Subcutaneous abdominal adipose tissue (tissue), 5 donors: ENCODE results near the gene FBXO4.

Source experiments
- H3K27ac ChIP-seq: one replicate; pipeline ENCODE4 v1.7.0; 2013; ENCODE audit warnings: low read depth, mild to moderate bottlenecking, inconsistent platforms, low read length, moderate library complexity
- H3K27me3 ChIP-seq, 5 donors: one replicate each; pipeline ENCODE4 v1.7.0; 2013; ENCODE audit warnings: low read length in 5 of 5, inconsistent platforms in 1 of 5; ENCODE audit not compliant: control insufficient read depth in 5 of 5, insufficient read depth in 4 of 5
- H3K36me3 ChIP-seq, 5 donors: one replicate each; pipeline ENCODE4 v1.7.0; 2013; ENCODE audit warnings: low read length in 5 of 5; ENCODE audit not compliant: control insufficient read depth in 5 of 5, insufficient read depth in 5 of 5
- H3K4me1 ChIP-seq, 5 donors: one replicate each; pipeline ENCODE4 v1.7.0; 2013; ENCODE audit warnings: low read length in 5 of 5, mild to moderate bottlenecking in 3 of 5, moderate library complexity in 1 of 5; ENCODE audit not compliant: control insufficient read depth in 5 of 5, insufficient read depth in 5 of 5
- H3K4me3 ChIP-seq, 5 donors: one replicate each; pipeline ENCODE4 v1.7.0; 2013; ENCODE audit warnings: low read length in 5 of 5, low read depth in 1 of 5
- H3K9ac ChIP-seq, 5 donors: one replicate each; pipeline ENCODE4 v1.7.0; 2013; ENCODE audit warnings: low read length in 5 of 5, mild to moderate bottlenecking in 4 of 5, moderate library complexity in 3 of 5
- H3K9me3 ChIP-seq, 5 donors: one replicate each; pipeline ENCODE4 v1.7.0; 2013; ENCODE audit warnings: low read length in 5 of 5; ENCODE audit not compliant: control insufficient read depth in 5 of 5
- donor health status: healthy.
- donor health status: healthy.
- donor health status: healthy.
- donor health status: healthy.
- donor health status: healthy.

Gene FBXO4

GRCh38 chr5:41954286-41954685 lies 29.2 kb downstream of the FBXO4 start:
- H3K4me3 ChIP-seq = no peak overlapping the region
- H3K27ac ChIP-seq = no peak overlapping the region
- peaks cover 3 to 21% (median 5%) of the 10 kb centered on the region in 5 donors for H3K9me3 ChIP-seq
- H3K27me3 ChIP-seq = no peaks in the 10 kb centered on the region
- H3K9ac ChIP-seq = no peak overlapping the region
- H3K36me3 ChIP-seq = no peaks in the 10 kb centered on the region
- H3K4me1 ChIP-seq = no peaks in the 10 kb centered on the region

GRCh38 chr5:41955432-41956024 lies 30.4 kb downstream of the FBXO4 start:
- no peaks in the 10 kb centered on the region for H3K4me1 ChIP-seq
- H3K36me3 ChIP-seq = no peaks in the 10 kb centered on the region
- no peak overlapping the region for H3K27ac ChIP-seq
- no peak overlapping the region for H3K4me3 ChIP-seq
- no peaks in the 10 kb centered on the region for H3K27me3 ChIP-seq
- no peak overlapping the region for H3K9ac ChIP-seq
- peaks cover 3 to 28% (median 8%) of the 10 kb centered on the region in 5 donors for H3K9me3 ChIP-seq

GRCh38 chr5:41956943-41957342 lies 31.9 kb downstream of the FBXO4 start:
- H3K9ac ChIP-seq = no peak overlapping the region
- no peaks in the 10 kb centered on the region for H3K4me1 ChIP-seq
- no peak overlapping the region for H3K4me3 ChIP-seq
- no peaks in the 10 kb centered on the region for H3K27me3 ChIP-seq
- peaks cover 3 to 34% (median 20%) of the 10 kb centered on the region in 5 donors for H3K9me3 ChIP-seq
- no peaks in the 10 kb centered on the region for H3K36me3 ChIP-seq
- H3K27ac ChIP-seq = no peak overlapping the region

DNA sequence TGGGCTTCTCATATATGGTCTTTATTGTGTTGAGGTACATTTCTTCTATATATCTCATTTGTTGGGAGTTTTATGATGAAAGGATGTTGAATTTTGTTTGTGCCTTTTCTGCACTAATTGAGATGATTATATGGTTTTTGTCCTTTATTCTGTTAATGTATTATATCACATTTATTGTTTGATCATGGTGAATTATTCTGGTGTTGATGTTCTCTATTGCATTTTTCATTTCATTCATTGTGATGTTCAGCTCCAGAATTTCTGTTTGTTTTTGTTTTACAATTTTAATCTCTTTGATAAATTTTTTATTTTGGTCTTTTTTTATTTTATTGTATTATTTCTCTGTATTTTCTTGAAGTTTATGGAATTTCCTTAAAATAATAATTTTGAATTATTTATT lies 35.4 kb downstream of the FBXO4 start:
- peaks cover 3 to 34% (median 22%) of the 10 kb centered on the region in 5 donors for H3K9me3 ChIP-seq

GRCh38 chr5:41961736-41962135 lies 36.7 kb downstream of the FBXO4 start:
- no peak overlapping the region for H3K9ac ChIP-seq
- no peaks in the 10 kb centered on the region for H3K27me3 ChIP-seq
- H3K4me1 ChIP-seq = no peaks in the 10 kb centered on the region
- no peaks in the 10 kb centered on the region for H3K36me3 ChIP-seq
- H3K27ac ChIP-seq = no peak overlapping the region
- H3K9me3 ChIP-seq = peaks cover 3 to 33% (median 20%) of the 10 kb centered on the region in 5 donors
- no peak overlapping the region for H3K4me3 ChIP-seq

More for the DNA sequence above, 35.4 kb downstream of the FBXO4 start:
- no peaks in the 10 kb centered on the region for H3K27me3 ChIP-seq
- no peak overlapping the region for H3K27ac ChIP-seq
- no peaks in the 10 kb centered on the region for H3K4me1 ChIP-seq
- no peaks in the 10 kb centered on the region for H3K36me3 ChIP-seq
- H3K4me3 ChIP-seq = no peak overlapping the region
- no peak overlapping the region for H3K9ac ChIP-seq

DNA sequence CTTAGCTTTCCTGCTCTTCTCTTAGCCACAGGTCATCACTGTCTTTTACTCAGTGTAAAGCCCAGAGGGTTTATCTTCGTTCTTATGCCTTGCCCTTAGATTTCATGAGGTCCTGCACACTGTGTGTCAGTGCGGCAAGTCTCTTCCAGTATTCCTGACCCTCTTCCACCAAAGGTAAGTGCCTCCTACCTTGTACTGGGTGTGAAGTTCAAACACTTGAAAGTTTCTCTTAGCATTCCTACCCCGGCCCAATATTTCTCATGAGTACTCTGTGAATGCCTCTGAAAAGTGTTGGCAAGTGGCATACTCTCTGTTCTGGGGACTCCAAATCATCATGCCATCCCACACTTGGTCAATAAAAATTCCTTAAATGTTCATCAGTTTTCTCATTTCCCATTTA lies 37.4 kb downstream of the FBXO4 start:
- H3K27ac ChIP-seq = no peak overlapping the region
- no peaks in the 10 kb centered on the region for H3K4me1 ChIP-seq
- no peak overlapping the region for H3K9ac ChIP-seq
- no peak overlapping the region for H3K4me3 ChIP-seq
- H3K9me3 ChIP-seq = peaks cover 0 to 30% (median 17%) of the 10 kb centered on the region in 5 donors
- H3K27me3 ChIP-seq = no peaks in the 10 kb centered on the region
- H3K36me3 ChIP-seq = no peaks in the 10 kb centered on the region

GRCh38 chr5:41966401-41967105 lies 41.5 kb downstream of the FBXO4 start:
- Histone ChIP-seq H3K4me3 (no peak overlapping the region), H3K27me3 (no peaks in the 10 kb centered on the region), H3K4me1 (no peaks in the 10 kb centered on the region), H3K27ac (no peak overlapping the region), H3K9me3 (peaks cover 0 to 5% (median 5%) of the 10 kb centered on the region in 5 donors), H3K36me3 (no peaks in the 10 kb centered on the region), H3K9ac (no peak overlapping the region)

GRCh38 chr5:41967401-41967800 lies 42.3 kb downstream of the FBXO4 start:
- H3K27ac ChIP-seq = no peak overlapping the region
- no peaks in the 10 kb centered on the region for H3K36me3 ChIP-seq
- H3K9ac ChIP-seq = no peak overlapping the region
- no peak overlapping the region for H3K4me3 ChIP-seq
- peaks cover 0 to 7% (median under 1%) of the 10 kb centered on the region in 5 donors for H3K9me3 ChIP-seq
- no peaks in the 10 kb centered on the region for H3K27me3 ChIP-seq
- H3K4me1 ChIP-seq = no peaks in the 10 kb centered on the region

DNA sequence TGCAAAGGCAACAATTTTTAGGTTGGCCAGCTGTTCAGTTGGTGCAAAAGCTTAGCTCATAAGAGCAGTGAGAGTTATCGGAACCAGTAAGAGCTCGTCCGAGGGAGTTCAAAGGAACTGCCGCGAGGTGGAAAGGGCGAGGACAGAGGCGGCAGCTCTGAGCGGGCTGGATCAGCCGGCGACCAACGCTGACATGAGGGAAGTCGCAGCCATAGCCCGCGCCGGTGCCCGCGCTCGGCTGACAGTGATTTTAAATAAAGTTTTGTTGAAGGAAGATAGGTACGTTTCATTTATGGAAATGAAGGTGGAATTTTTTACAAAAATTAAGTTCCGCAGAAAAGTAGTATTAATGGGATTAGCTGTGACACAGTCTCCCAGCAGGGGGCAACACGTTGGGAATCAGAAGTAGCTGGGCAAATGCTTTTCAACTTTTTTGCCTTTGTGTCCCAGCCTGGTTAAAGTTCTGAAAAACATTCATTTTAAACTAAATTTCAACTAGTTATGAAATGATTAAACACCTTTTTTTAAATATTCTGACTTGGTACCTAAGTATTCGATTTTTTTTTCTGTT lies 43.2 kb downstream of the FBXO4 start:
- no peak overlapping the region for H3K4me3 ChIP-seq
- peaks cover 0 to 10% (median 3%) of the 10 kb centered on the region in 5 donors for H3K9me3 ChIP-seq
- no peak overlapping the region for H3K9ac ChIP-seq
- no peaks in the 10 kb centered on the region for H3K36me3 ChIP-seq
- H3K27me3 ChIP-seq = no peaks in the 10 kb centered on the region
- no peak overlapping the region for H3K27ac ChIP-seq
- no peaks in the 10 kb centered on the region for H3K4me1 ChIP-seq

DNA sequence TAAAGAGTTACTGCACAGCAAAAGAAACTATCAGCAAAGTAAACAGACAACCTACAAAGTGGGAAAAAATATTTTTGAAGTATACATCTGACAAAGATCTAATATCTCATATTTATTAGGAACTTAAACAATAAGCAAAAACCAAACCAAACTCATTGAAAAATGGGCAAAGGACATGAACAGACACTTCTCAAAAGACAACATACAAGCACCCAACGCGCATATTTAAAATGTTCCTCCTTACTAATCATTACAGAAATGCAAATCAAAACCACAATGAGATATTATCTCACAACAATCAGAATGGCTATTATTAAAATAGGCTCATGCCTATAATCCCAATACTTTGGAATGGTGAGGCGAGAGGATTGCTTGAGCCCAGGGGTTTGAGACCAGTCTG lies 48.0 kb downstream of the FBXO4 start:
- Histone ChIP-seq H3K4me3 (no peak overlapping the region), H3K9me3 (peaks cover 0 to 10% (median 7%) of the 10 kb centered on the region in 5 donors), H3K4me1 (no peaks in the 10 kb centered on the region), H3K36me3 (no peaks in the 10 kb centered on the region), H3K27ac (no peak overlapping the region), H3K27me3 (no peaks in the 10 kb centered on the region), H3K9ac (no peak overlapping the region)
